PC-3 (cell line): ENCODE measurements around the gene CIAO1. TPM values are rescaled to one million over a fixed set of nuclear protein-coding genes. Genes with fewer than 3 reads are reported as not detected.

Experiments
- ATAC-seq: fragments of 200-7000 bp; cut with Tn5 transposase; 2 replicates; pipeline ENCODE4 v1.9.1; 2020; ENCODE audit warnings: mild to moderate bottlenecking, moderate library complexity
- BruUV-seq: library from RNA; stranded (reverse); fragments of 400-500 nt; replicated peaks from 2 replicates; lab custom pipeline; 2021; lab: Mats Ljungman, UMichigan
- CTCF ChIA-PET: fragments of 300-600 bp; sonication (Branson Sonifier 250); formaldehyde crosslinking; loops from one replicate; lab custom pipeline; 2022; ENCODE audit warnings: antibody characterized with exemption; lab: Charles Lee
- POLR2A ChIA-PET: fragments of 300-600 bp; sonication (Branson Sonifier 250); formaldehyde crosslinking; loops from one replicate; lab custom pipeline; 2022; ENCODE audit warnings: antibody characterized with exemption; ENCODE audit not compliant: unreplicated experiment; lab: Charles Lee
- DNase-seq: peaks from one replicate; pipeline ENCODE4 v3.0.0-alpha.2; 2015
- H2AFZ ChIP-seq: fragments of 300-600 bp; sonication (generic); 2 replicates; pipeline ENCODE4 v1.6.0; 2016; ENCODE audit warnings: antibody characterized with exemption, low read length
- H3F3A ChIP-seq: fragments of 300-600 bp; sonication (generic); one replicate; pipeline ENCODE4 v1.6.0; 2017; ENCODE audit warnings: antibody characterized with exemption, low read length, control low read depth, mild to moderate bottlenecking; ENCODE audit not compliant: unreplicated experiment
- H3K27ac ChIP-seq: fragments of 300-600 bp; sonication (generic); 2 replicates; pipeline ENCODE4 v1.5.1; 2016; ENCODE audit warnings: mild to moderate bottlenecking, low read length
- H3K27me3 ChIP-seq: fragments of 300-600 bp; sonication (generic); 2 replicates; pipeline ENCODE4 v1.6.1; 2016; ENCODE audit warnings: low read length, mixed read lengths
- H3K36me3 ChIP-seq: fragments of 300-600 bp; sonication (generic); 2 replicates; pipeline ENCODE4 v1.6.1; 2016; ENCODE audit warnings: low read depth, mixed run types, low read length, mixed read lengths
- H3K4me1 ChIP-seq: fragments of 300-600 bp; sonication (generic); 2 replicates; pipeline ENCODE4 v1.5.1; 2016; ENCODE audit warnings: low read length; ENCODE audit not compliant: insufficient read depth
- H3K4me2 ChIP-seq: fragments of 300-600 bp; sonication (generic); 2 replicates; pipeline ENCODE4 v1.6.0; 2016; ENCODE audit warnings: low read length
- H3K4me3 ChIP-seq: fragments of 300-600 bp; sonication (generic); 2 replicates; pipeline ENCODE4 v1.5.1; 2016; ENCODE audit warnings: mild to moderate bottlenecking, low read length, mixed read lengths
- H3K79me2 ChIP-seq: fragments of 300-600 bp; sonication (generic); 2 replicates; pipeline ENCODE4 v1.6.1; 2017; ENCODE audit warnings: low read length, mixed read lengths
- H3K9ac ChIP-seq: fragments of 300-600 bp; sonication (generic); 2 replicates; pipeline ENCODE4 v1.6.0; 2016; ENCODE audit warnings: mild to moderate bottlenecking, low read length
- H3K9me2 ChIP-seq: fragments of 300-600 bp; sonication (generic); replicated peaks from 2 replicates; pipeline ENCODE4 v1.6.1; 2016; ENCODE audit warnings: mixed run types, low read length, mixed read lengths
- H3K9me3 ChIP-seq: fragments of 300-600 bp; sonication (generic); 2 replicates; pipeline ENCODE4 v1.6.1; 2016; ENCODE audit warnings: low read length, mixed read lengths
- H4K20me1 ChIP-seq: fragments of 300-600 bp; sonication (generic); 2 replicates; pipeline ENCODE4 v1.6.1; 2016; ENCODE audit warnings: low read length, mixed read lengths
- EZH2 ChIP-seq: fragments of 300-600 bp; sonication (generic); IDR thresholded peaks from one replicate; pipeline ENCODE4 v1.6.1; 2017; ENCODE audit warnings: antibody characterized with exemption, mild to moderate bottlenecking, low read length; ENCODE audit not compliant: unreplicated experiment
- EZH2phosphoT487 ChIP-seq: fragments of 300-600 bp; sonication (generic); IDR thresholded peaks from 2 replicates; pipeline ENCODE4 v1.6.1; 2018; ENCODE audit warnings: mild to moderate bottlenecking, antibody characterized with exemption, low read length, borderline replicate concordance
- intact Hi-C: fragments of 100-400 bp; cut with micrococcal nuclease; formaldehyde crosslinking; loops from 2 replicates; pipeline ENCODE4 v1.9.0; 2023
- total RNA-seq: library from RNA; depleted of rRNA; stranded (reverse); fragments of >200 nt; gene quantifications from 2 replicates; pipeline ENCODE4 v1.2.3, GENCODE V29; 2014
- TF ChIP-seq, protein P1 (sequence below): fragments of 300-600 bp; sonication (generic); conservative IDR thresholded peaks from 2 replicates; pipeline ENCODE4 v1.5.1; 2017; ENCODE audit warnings: antibody characterized with exemption, low read depth, mild to moderate bottlenecking, low read length

Gene CIAO1
- total RNA-seq, 1 experiment from 2014 or later = 130 TPM

DNA sequence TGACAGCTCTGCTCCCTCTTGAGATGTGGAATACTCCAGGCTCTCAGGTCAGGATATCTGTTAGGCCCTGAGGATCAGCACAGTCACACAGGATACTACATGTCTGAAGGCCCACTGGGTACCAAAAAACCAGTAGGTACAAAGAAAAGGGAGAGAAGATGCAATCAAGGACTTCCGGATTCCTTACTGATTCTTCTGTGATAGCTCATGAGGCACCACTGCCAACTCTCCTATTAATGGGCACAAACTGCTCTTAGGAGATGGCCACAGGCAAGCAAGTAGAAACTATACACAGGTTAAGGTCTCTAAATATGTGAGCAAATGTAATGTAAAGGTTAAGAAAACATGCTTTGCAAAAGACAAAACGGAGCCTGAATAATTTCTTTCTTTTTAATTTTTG is 3.7 kb upstream of the CIAO1 start:
- DNase-seq = no peak
- no peak for ATAC-seq
- Histone ChIP-seq H3F3A (peaks cover 5% of the 10 kb centered on the region), H3K27me3 (no peaks in the 10 kb centered on the region), H3K4me1 (peaks cover 46% of the 10 kb centered on the region), H3K4me2 (no peak overlapping the region), H3K9ac (no peak overlapping the region), H3K4me3 (no peak overlapping the region), H3K36me3 (peaks cover 3% of the 10 kb centered on the region; the same call in 1 of the 2 replicates), H3K9me2 (no peaks in the 10 kb centered on the region), H3K79me2 (peaks cover 82% of the 10 kb centered on the region), H3K9me3 (no peaks in the 10 kb centered on the region), H2AFZ (no peak overlapping the region), H4K20me1 (peaks cover 34% of the 10 kb centered on the region), H3K27ac (no peak overlapping the region)
- POLR2A ChIA-PET = no interaction called here
- CTCF ChIA-PET = no interaction called here
- BruUV-seq = no TSS peak
- intact Hi-C loops = loop anchor here (10.0 kb wide), 1 partner anchor 268 kb away; the partner anchor contains the start of gene ANKRD36C
- TF ChIP-seq, protein P1, sequence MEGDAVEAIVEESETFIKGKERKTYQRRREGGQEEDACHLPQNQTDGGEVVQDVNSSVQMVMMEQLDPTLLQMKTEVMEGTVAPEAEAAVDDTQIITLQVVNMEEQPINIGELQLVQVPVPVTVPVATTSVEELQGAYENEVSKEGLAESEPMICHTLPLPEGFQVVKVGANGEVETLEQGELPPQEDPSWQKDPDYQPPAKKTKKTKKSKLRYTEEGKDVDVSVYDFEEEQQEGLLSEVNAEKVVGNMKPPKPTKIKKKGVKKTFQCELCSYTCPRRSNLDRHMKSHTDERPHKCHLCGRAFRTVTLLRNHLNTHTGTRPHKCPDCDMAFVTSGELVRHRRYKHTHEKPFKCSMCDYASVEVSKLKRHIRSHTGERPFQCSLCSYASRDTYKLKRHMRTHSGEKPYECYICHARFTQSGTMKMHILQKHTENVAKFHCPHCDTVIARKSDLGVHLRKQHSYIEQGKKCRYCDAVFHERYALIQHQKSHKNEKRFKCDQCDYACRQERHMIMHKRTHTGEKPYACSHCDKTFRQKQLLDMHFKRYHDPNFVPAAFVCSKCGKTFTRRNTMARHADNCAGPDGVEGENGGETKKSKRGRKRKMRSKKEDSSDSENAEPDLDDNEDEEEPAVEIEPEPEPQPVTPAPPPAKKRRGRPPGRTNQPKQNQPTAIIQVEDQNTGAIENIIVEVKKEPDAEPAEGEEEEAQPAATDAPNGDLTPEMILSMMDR = no peak
- TF ChIP-seq EZH2 (no peak), EZH2phosphoT487 (no peak)

DNA sequence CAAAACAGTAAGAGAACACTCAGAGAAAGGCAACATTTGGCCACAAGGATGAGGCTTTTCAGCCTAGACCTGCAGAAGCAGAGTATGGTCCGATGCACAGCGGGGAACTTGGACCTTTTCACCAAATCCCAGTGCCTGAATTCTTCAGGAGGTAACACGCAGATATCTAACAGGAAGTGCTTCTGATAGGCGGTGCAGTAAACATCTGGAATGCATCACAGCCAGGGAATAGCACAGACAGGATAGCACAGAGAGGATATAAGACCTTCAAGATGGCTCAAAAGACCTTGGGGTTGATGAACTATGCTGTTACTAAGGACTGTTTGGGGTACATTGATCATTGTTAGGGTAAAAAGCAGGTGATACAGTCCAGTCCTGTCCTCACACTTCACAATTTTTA is 1.9 kb upstream of the CIAO1 start:
- Histone ChIP-seq H2AFZ (no peak overlapping the region), H4K20me1 (peaks cover 29% of the 10 kb centered on the region), H3K9ac (no peak overlapping the region), H3K4me1 (peaks cover 45% of the 10 kb centered on the region), H3K9me2 (no peaks in the 10 kb centered on the region), H3K79me2 (peaks cover 78% of the 10 kb centered on the region), H3K4me2 (peak overlapping the region; percentile 94), H3K36me3 (peaks cover 18% of the 10 kb centered on the region), H3K27ac (no peak overlapping the region), H3K9me3 (no peaks in the 10 kb centered on the region), H3K4me3 (peak overlapping the region; percentile 100), H3K27me3 (no peaks in the 10 kb centered on the region), H3F3A (peaks cover 5% of the 10 kb centered on the region)
- intact Hi-C loops = loop anchor here (2.0 to 10.0 kb wide), 2 partner anchors 125 to 269 kb away; partner anchors contain the start of genes ANKRD36C and ASTL
- DNase-seq (no peak), ATAC-seq (no peak)
- TF ChIP-seq EZH2phosphoT487 (no peak), EZH2 (no peak)
- TF ChIP-seq, protein P1 = no peak
- no TSS peak for BruUV-seq
- POLR2A ChIA-PET = no interaction called here
- CTCF ChIA-PET = no interaction called here

DNA sequence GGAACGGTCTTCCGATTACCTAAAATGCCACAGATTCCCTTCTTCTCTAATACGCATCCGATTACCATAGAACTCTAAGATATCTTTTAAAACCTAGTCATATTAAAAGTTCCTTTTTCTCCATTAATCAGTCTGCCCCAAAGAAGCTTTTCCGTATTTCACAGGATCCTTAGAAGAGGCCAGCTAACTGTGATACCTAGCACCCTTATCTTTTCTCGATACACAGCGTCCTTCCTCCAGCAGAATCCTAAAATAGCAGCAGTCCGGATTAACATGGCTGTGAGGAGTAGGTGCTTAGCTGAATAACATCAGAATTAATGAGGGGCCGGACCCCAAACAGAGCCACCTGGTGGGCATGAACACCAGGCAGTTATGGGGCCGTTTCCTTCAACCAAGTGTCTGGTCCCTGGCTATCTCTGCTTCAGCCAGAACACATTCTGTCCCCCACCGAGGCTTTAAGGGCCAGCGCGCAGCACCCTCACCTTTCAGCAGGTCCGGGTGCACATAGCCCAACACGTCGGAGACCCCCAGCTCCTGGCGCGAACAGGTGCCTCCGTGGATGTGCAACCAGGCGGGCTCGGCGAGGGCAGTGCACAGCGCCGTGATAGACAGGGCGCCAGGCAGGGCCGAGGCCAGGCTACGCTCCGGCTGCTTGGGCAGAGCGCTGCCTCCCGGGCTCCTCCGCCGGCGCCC is 1.2 kb upstream of the CIAO1 start:
- H4K20me1 ChIP-seq = peaks cover 22% of the 10 kb centered on the region
- TF ChIP-seq, protein P1 = peak; percentile 54
- TF ChIP-seq EZH2 (no peak), EZH2phosphoT487 (no peak)
- BruUV-seq = no TSS peak
- DNase-seq (no peak), ATAC-seq (peak; percentile 1; the same call in 1 of the 2 replicates)
- H3K27ac ChIP-seq = no peak overlapping the region
- no peak overlapping the region for H2AFZ ChIP-seq
- POLR2A ChIA-PET = no interaction called here
- H3K4me1 ChIP-seq = peaks cover 39% of the 10 kb centered on the region
- H3K4me3 ChIP-seq = peak overlapping the region; percentile 100
- CTCF ChIA-PET = no interaction called here
- H3K9ac ChIP-seq = peak overlapping the region; percentile 93; the same call in 1 of the 2 replicates
- H3K4me2 ChIP-seq = peak overlapping the region; percentile 94
- no peaks in the 10 kb centered on the region for H3K27me3 ChIP-seq
- H3K9me3 ChIP-seq = no peaks in the 10 kb centered on the region
- peaks cover 71% of the 10 kb centered on the region for H3K79me2 ChIP-seq
- intact Hi-C loops = loop anchor here (2.0 to 10.0 kb wide), 2 partner anchors 126 to 270 kb away; partner anchors contain the start of genes ANKRD36C and ASTL
- no peaks in the 10 kb centered on the region for H3K9me2 ChIP-seq
- H3F3A ChIP-seq = peaks cover 3% of the 10 kb centered on the region
- peaks cover 22% of the 10 kb centered on the region for H3K36me3 ChIP-seq
